ENCODE results near the gene SHANK3.

GRCh38 chr22:50627642-50628542, 44.7 kb upstream of the SHANK3 start, which contains the start of gene ARSA:
- TF ChIP-seq CBX5 (IDR thresholded peaks at IDR 0.05; ENCODE audit: low read depth, low read length) (no peak), CTCF (IDR thresholded peaks at IDR 0.05; ENCODE audit: control extremely low read depth in 1 of 3, insufficient read depth in 1 of 3, low read depth in 1 of 3, low read length in 3 of 3) (peak; percentile 29 to 54 (median 41)), BCL11A (IDR thresholded peaks at IDR 0.05; ENCODE audit: low read depth in 2 of 2, low read length in 2 of 2) (no peak), RXRA (IDR thresholded peaks at IDR 0.05; ENCODE audit: insufficient read depth, low read depth, low read length) (no peak), EP300 (IDR thresholded peaks at IDR 0.05; ENCODE audit: borderline replicate concordance in 1 of 2, low read depth in 2 of 2, low read length in 2 of 2) (no peak), CTBP2 (IDR thresholded peaks at IDR 0.05; ENCODE audit: borderline replicate concordance, insufficient read depth, insufficient read length, low read length) (no peak), SRF (IDR thresholded peaks at IDR 0.05; ENCODE audit: low read depth, low read length) (no peak), CREB1 (IDR thresholded peaks at IDR 0.05) (no peak), POLR2A (IDR thresholded peaks at IDR 0.05; ENCODE audit: control extremely low read depth in 1 of 2, low read depth in 2 of 2, low read length in 2 of 2) (no peak), ZNF274 (IDR thresholded peaks at IDR 0.05; ENCODE audit: borderline replicate concordance, extremely low read depth, low read length) (no peak), MAX (IDR thresholded peaks at IDR 0.05) (peak; percentile 89), HDAC2 (IDR thresholded peaks at IDR 0.05; ENCODE audit: borderline replicate concordance in 1 of 2, low read depth in 2 of 2, low read length in 2 of 2) (no peak), HDAC6 (IDR thresholded peaks at IDR 0.05; ENCODE audit: low read depth, low read length) (no peak)
